Endothelial cell of hepatic sinusoid (primary cell): Measurements from ENCODE around the gene FBXO24.

Source experiments
- in situ Hi-C: cut with HindIII; loops from 2 replicates; pipeline ENCODE4 v1.10.0; 2017; ENCODE audit warnings: low sequenced_read_pairs

The FBXO24 gene

GRCh38 chr7:100649826-100650565 is 63.9 kb downstream of the FBXO24 start:
- in situ Hi-C loops: no loop called here
